Measurements from ENCODE around the gene CRACR2B.

Gene CRACR2B

GRCh38 chr11:786235-787083 is 41.3 kb upstream of the CRACR2B start:
- no peaks in the 10 kb centered on the region for H3K9me3 ChIP-seq (ENCODE audit: severe bottlenecking)

GRCh38 chr11:787084-787675 is 40.5 kb upstream of the CRACR2B start:
- no peaks in the 10 kb centered on the region for H3K27me3 ChIP-seq (ENCODE audit: insufficient read depth, low read depth, severe bottlenecking)
- H3K4me3 ChIP-seq (ENCODE audit: low read depth, low read length): no peak overlapping the region
- DNase-seq: no peak
- H3K36me3 ChIP-seq: peaks cover 17% of the 10 kb centered on the region
- TF ChIP-seq CTCF (IDR thresholded peaks at IDR 0.05; ENCODE audit: low read depth, low read length): no peak
- peak overlapping the region; percentile 59 for H3K27ac ChIP-seq
- no peaks in the 10 kb centered on the region for H3K9me3 ChIP-seq (ENCODE audit: severe bottlenecking)

More at GRCh38 chr11:786235-787083, 41.3 kb upstream of the CRACR2B start:
- peaks cover 10% of the 10 kb centered on the region for H3K36me3 ChIP-seq
- no peaks in the 10 kb centered on the region for H3K27me3 ChIP-seq (ENCODE audit: insufficient read depth, low read depth, severe bottlenecking)
- H3K27ac ChIP-seq: peak overlapping the region; percentile 59
- DNase-seq: peak; percentile 68
- H3K4me3 ChIP-seq (ENCODE audit: low read depth, low read length): no peak overlapping the region
- TF ChIP-seq CTCF (IDR thresholded peaks at IDR 0.05; ENCODE audit: low read depth, low read length): no peak

DNA sequence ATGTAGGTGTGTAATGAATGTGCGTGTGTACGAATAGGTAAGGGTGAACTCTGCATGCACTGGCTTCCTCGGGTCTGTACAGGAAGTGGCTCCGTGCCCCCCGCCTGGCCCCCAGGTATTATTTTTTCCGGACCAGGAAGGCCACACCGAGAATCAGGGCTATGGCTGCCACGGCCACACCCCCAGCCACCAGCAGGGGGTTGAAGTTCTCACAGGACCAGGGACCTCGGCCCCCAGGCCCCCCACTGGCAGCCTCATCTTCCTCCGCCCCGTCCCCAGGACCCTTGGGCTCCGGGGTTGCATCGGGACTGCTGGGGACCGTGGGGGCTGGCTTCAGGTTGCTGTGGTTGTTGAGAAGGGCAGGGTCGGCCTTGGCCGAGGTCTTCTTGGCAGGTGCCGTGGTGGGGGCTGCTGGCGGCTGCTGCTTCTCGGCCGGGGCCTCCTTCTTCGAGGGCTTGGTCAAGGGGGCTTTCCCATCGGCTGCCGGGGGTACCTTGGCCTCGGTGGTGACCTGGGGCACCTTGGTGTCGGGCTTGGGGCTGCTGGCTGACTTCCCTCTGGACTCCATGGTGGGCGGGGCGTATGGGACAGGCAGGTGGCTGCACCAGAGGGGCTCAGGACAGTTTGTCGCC is 39.6 kb upstream of the CRACR2B start:
- H3K4me3 ChIP-seq (ENCODE audit: low read depth, low read length): no peak overlapping the region
- DNase-seq: no peak
- no peak for TF ChIP-seq CTCF (IDR thresholded peaks at IDR 0.05; ENCODE audit: low read depth, low read length)
- H3K9me3 ChIP-seq (ENCODE audit: severe bottlenecking): no peaks in the 10 kb centered on the region
- H3K27ac ChIP-seq: no peak overlapping the region
- no peaks in the 10 kb centered on the region for H3K27me3 ChIP-seq (ENCODE audit: insufficient read depth, low read depth, severe bottlenecking)
- H3K36me3 ChIP-seq: peaks cover 24% of the 10 kb centered on the region

GRCh38 chr11:788953-789940 is 38.5 kb upstream of the CRACR2B start:
- no peak for DNase-seq
- H3K9me3 ChIP-seq (ENCODE audit: severe bottlenecking): no peaks in the 10 kb centered on the region

More at GRCh38 chr11:788953-789940, 38.5 kb upstream of the CRACR2B start:
- H3K27ac ChIP-seq: no peak overlapping the region
- no peaks in the 10 kb centered on the region for H3K27me3 ChIP-seq (ENCODE audit: insufficient read depth, low read depth, severe bottlenecking)
- no peak overlapping the region for H3K4me3 ChIP-seq (ENCODE audit: low read depth, low read length)
- no peak for TF ChIP-seq CTCF (IDR thresholded peaks at IDR 0.05; ENCODE audit: low read depth, low read length)
- peaks cover 30% of the 10 kb centered on the region for H3K36me3 ChIP-seq

Data from WERI-Rb-1 (cell line).